COR-L47 (cell line): ENCODE data around the gene EIF4E1B.

Source experiments
- DNase-seq: peaks from one replicate; lab custom pipeline; 2025; lab: John Stamatoyannopoulos, UW

EIF4E1B gene

GRCh38 chr5:176626876-176627236, 3.6 kb upstream of the EIF4E1B start:
- no peak for DNase-seq

GRCh38 chr5:176627582-176627981, 2.9 kb upstream of the EIF4E1B start:
- no peak for DNase-seq

DNA sequence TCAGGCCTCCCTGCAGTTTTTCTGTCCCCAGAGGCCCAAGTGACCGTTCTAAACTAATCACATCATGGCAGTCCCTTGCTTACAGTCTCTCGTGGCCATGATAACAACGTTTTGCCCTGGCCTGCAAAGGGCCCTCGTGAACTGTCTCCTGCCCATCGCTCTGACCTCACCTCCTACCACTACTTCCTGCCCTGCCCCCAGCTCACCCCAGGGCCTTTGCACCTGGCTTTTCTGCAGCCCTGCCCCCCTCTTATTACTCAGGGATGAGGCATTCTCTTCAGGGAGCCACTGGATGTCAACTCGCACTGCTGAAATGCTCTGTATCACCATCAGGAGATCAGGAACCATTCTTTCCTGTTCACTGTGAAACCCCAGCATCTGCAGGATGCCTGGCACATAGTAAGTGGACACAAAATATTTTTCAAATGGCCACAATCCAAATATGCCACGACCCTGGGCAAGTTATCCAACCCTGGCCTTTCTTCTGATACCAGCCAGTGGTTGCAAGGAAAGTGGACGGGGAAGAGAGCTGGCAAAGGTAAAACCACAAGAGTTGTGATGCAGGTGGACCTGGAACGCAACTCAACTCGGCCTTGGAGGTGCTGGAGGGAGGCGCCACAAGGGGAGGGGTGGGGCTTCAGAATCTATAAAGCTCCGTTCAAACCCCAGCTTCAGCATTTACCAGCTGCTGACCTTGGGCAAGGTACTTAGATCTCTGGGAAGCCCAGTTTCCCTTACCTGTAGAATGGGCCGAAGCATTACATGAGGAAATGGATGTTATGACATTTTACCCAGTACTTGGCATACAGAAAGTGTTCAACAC, 1.9 kb upstream of the EIF4E1B start:
- no peak for DNase-seq

GRCh38 chr5:176629317-176629852, 1.1 kb upstream of the EIF4E1B start:
- DNase-seq: no peak

- DNase-seq: no peak
These were observed 277 bp downstream of the EIF4E1B start for GRCh38 chr5:176630681-176631222.

GRCh38 chr5:176631383-176632200, 1.1 kb downstream of the EIF4E1B start:
- no peak for DNase-seq

DNA sequence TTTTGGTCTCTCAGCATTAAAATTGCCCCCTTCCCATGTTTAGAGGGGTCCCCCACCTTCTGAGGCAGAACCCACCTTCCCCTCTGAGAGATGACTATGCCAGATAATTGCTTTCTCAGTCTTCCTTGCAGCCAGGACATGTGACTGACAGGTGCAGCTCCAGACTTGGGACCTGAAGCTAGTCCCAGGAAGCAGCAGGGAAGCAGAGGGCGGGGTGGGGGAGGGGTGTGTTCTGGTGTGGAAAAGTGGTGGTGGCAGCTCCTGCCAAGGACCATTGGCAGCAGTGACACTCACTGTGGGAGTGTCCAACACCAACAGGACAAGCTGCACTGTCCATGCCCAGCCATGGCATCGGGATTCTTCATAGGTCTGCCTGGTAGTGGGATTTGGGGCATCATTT, 2.3 kb downstream of the EIF4E1B start:
- DNase-seq: peak; percentile 26

DNA sequence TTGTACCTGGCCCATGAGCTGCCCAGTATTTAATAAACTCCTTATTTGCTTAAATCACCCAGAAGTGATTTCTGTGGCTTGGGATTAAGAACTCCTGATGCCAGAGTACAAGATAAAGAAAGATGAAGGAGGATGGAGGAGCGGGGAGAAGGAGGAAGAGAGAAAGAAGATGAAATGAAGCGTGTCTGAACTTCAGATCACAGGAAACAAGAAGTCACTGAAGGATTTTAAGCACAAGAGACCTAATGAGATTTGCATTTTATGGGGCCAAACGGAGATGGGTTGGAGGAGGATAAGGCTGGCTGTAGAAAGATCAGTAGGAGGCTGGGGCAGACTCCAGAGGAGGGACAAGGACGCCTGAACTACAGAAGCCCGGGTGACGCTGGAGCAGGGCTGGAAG, 3.1 kb downstream of the EIF4E1B start:
- no peak for DNase-seq

DNA sequence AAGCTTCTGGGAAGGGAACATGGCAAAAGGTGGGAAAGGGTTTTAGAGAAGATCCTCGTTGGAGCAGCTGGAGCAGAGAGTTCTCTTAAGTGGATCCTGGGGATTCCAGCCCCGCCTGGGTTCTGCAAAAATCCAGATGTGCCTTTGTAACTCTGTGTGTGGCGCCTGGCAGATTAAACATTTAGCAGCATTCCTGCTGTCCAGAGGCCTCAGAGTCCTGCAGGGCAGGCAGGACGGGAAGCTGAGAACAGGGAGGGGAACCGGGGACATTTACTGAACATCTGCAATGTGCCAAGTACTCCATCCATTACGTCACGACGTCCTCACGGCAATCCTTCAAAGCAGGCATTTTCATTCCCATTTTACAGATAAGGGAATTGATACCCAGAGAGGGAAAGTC, 6.0 kb downstream of the EIF4E1B start:
- no peak for DNase-seq

DNA sequence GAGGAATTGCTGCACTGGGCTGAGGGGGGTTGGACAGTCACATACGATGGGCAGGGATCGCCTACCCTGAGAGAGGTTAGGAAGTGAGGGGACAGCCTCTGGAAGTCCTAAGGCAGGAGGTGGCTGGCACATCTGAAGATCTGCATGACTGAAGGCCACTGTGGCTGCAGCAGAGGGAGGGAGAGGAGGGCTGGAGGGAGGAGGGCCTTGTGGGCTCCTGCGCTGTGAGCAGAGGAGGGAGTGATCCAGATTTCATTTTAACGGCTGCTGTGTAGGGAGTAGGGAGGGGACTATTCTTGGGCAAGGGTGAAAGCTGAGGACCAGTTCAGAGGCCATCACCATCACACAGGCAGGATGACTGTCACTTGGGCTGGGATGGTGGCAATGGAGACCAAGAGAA, 7.1 kb downstream of the EIF4E1B start:
- DNase-seq: no peak

DNA sequence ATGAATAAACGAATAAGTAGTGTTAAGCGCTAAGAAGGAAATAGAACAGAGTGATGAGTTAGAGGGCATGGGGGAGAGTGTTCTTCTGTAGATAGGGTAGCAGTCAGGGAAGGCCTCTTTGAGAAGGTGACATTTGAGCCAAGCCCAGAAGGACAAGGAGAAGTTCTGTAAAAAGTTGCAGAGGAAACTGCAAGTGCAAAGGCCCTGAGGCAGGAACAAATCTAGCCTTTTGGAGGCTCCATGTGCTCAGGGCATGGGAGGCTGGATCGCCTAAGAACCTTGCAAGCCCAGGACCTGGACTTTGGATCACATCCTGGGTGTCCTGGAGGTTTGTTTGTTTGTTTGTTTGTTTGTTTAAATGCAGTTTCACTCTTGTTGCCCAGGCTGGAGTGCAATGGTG, 8.0 kb downstream of the EIF4E1B start:
- no peak for DNase-seq

DNA sequence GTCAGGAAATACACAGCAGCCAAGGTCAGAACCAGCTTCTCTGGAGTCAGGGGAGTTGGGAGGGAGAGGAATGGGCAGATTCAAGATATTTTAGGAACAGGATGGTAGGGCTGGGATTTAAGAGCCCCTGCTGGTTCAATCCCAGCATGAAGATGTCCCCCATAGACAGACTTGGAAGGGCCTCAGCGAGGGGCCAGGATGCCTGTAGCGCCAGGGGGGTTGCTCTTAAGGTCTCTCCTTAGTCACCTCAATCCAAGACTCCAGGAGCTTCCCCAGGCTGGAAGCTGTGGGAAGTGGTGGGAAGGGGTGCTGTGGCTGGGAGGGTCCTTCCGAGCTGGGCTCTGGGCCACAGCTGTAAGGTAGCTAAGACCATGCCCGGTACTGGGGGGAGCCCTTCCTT, 8.7 kb downstream of the EIF4E1B start:
- no peak for DNase-seq

DNA sequence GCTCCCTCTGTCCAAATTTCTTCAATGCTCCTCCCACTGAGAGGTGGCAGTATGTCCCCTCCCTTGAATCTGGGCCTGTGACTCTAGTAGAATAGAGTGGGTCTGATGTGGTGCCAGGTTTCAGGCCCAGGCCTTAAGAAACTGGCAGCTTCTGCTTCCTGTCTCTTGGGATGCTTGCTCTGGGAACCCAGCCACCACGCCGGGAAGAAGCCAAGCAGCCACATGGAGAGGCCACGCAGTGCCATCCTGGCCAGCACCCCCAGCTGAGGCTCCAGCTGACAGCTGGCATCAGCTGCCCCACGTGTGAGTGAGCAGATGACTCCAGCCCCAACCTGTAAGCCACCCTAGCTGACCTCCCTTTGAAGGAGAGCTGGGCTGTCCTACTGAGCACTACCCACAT, 9.5 kb downstream of the EIF4E1B start:
- peak; percentile 35 for DNase-seq

GRCh38 chr5:176640616-176641015, 10.1 kb downstream of the EIF4E1B start:
- no peak for DNase-seq

DNA sequence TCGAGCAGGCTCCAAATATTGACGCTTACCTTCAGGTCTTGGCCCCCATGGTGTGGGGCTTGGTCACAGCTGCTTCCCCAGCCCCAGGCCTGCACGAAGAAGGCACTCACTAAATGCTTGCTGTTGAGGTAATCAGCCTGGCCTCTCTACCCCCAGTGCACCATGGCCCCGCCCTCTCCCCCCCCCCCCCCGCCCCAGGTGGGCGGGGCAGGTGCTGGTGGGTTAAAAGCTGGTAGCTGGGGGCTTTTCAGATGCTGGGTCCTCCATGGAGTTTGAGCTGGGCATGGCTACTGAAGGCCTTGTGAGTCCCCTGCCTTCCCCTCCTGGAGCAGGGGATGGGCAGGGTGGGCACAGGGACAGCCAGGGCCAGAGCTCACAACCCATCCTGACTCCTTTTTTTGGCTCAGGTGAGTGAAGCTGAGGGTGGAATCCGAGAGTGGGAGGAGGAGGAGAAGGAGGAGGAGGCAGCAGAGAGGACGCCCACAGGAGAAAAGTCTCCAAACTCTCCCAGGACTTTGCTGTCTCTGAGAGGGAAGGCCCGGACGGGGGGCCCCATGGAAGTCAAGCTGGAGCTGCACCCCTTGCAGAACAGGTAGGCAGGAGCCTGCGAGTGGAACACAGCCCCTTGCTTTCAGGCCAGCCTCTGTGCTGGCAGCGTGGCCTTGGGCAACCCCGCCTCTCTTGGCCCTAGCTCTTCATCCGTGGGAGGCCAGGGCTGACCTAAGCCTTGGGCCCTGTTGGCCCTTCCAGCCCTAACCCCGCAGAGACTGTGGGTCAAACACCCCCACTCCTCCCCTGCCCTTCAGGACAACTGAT, 12.4 kb downstream of the EIF4E1B start:
- DNase-seq: no peak

GRCh38 chr5:176643491-176644219, 13.2 kb downstream of the EIF4E1B start:
- no peak for DNase-seq

DNA sequence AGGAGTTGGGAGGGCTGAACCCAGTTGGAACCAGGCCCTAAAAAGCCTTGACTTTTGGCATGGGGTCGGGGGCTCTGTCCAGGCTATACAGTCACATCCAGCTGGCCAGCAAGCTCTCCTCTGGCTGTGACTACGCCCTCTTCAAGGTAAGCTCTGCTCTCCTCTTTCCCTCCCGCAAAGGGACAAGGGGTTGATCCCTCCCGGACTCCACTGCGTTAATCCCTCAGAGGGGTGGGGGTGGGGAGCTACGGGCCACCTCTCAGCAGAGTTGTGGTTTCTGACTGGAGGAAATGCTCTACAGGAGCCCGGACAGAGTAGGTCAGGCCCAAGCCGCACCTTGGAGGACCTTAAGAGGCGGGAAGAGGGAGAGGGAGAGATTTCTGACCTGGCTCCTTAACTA, 13.8 kb downstream of the EIF4E1B start:
- no peak for DNase-seq

DNA sequence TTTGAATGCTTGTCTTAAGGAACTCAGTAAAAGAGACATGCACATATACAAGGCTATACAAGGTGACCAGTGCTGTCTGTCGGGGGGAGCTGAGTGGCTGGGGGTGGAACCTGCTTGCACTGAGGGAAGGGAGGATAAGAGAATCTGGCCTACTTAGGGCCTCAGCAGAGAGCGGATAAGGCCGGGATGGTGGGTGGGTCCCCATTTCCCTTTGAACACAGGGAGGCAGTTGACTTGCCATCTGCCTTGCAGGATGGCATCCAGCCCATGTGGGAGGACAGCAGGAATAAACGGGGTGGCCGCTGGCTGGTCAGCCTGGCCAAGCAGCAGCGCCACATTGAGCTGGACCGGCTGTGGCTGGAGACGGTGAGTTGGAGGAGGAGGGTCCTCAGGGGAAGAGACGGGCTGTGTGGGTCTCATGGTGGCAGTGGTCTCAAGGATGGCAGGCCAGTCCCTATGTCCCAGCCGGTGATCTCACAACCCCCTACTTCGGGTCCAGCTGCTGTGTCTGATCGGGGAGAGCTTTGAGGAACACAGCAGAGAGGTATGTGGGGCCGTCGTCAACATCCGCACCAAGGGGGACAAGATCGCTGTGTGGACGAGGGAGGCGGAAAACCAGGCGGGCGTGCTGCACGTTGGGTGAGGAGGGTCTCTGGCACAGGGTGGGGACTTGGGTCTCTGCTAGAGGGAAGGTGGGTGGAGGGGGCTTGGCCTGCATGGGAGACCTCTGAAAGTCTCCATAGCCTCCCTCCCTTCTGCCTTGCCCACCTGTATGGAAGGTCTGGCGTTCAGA, 14.6 kb downstream of the EIF4E1B start:
- no peak for DNase-seq

DNA sequence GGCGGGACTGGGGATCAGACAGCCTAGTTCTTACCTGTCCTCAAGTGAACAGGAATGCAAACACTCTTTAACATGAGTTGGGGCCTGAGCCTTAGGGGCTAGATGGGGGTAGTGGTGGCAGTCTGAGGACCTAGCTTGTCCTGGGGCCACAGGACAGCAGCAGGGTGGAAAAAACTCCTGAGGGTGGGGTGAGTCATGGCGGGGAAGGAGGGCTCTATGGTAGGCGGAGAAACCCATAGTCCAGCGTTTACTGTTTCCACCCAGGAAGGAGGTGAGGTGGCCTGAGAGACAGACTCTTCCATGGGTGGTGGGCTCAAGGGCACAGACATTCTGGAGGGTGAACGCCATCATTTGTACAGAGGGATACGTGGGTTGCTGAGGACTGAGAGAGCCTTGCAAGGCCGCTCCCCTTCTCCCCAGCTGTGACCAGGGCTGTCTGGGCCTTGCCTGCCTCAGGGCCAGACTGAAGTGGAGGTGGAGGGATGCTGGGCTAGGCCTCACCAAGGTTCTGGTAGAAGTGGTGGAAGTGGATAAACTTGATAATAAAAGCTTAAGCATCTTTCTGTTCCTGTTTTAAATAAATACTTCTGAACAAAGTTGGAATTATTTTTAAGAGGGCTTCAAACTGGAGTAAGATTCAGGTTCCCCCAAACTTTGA, 15.7 kb downstream of the EIF4E1B start:
- no peak for DNase-seq

GRCh38 chr5:176646707-176647029, 16.2 kb downstream of the EIF4E1B start:
- DNase-seq: no peak
